H1 (cell line): ENCODE data around the gene TMSB10. TPM values are rescaled to one million over a fixed set of nuclear protein-coding genes. Genes with fewer than 3 reads are reported as not detected.

Experiments used
- CTCF ChIA-PET: fragments of 300-600 bp; sonication (Branson Sonifier 250); formaldehyde crosslinking; loops from one replicate; lab custom pipeline; 2021; ENCODE audit not compliant: partially characterized antibody; lab: Charles Lee
- POLR2A ChIA-PET: fragments of 300-600 bp; sonication (Branson Sonifier 250); formaldehyde crosslinking; loops from one replicate; lab custom pipeline; 2021; ENCODE audit warnings: inconsistent platforms; ENCODE audit not compliant: partially characterized antibody; lab: Charles Lee
- DNase-seq, 2 experiments: peaks; one replicate each; pipeline versions ENCODE4 v3.0.0 to v3.0.0-alpha.2; 2010 to 2022; ENCODE audit warnings: low spot score in 2 of 2, low read depth in 1 of 2, mixed read lengths in 1 of 2
- FAIRE-seq: peaks from 2 replicates; lab custom pipeline; 2011; peaks lifted over from hg19 to GRCh38; lab: Jason Lieb, UNC
- H2AFZ ChIP-seq: 2 replicates; pipeline ENCODE4 v1.8.1; 2012; ENCODE audit warnings: low read length, inconsistent platforms
- H2AK5ac ChIP-seq: 2 replicates; pipeline ENCODE4 v1.6.1; 2013; ENCODE audit warnings: low read depth, low read length
- H2BK120ac ChIP-seq: replicated peaks from 2 replicates; pipeline ENCODE3; 2013; ENCODE audit warnings: low read depth, low read length, inconsistent platforms
- H2BK12ac ChIP-seq: 2 replicates; pipeline ENCODE4 v1.6.1; 2013; ENCODE audit warnings: low read depth, low read length
- H2BK15ac ChIP-seq: 2 replicates; pipeline ENCODE4 v1.6.1; 2013; ENCODE audit warnings: low read length
- H2BK20ac ChIP-seq: 2 replicates; pipeline ENCODE4 v1.6.1; 2013; ENCODE audit warnings: low read length
- H2BK5ac ChIP-seq: 2 replicates; pipeline ENCODE4 v1.6.1; 2013; ENCODE audit warnings: low read depth, low read length
- H3K14ac ChIP-seq: 2 replicates; pipeline ENCODE4 v1.6.1; 2013; ENCODE audit warnings: inconsistent platforms; ENCODE audit not compliant: insufficient read length
- H3K18ac ChIP-seq: 2 replicates; pipeline ENCODE4 v1.6.1; 2013; ENCODE audit warnings: low read length; ENCODE audit errors: extremely low read depth
- H3K23ac ChIP-seq: 2 replicates; pipeline ENCODE4 v1.6.1; 2013; ENCODE audit warnings: inconsistent platforms; ENCODE audit not compliant: insufficient read length
- H3K23me2 ChIP-seq: 2 replicates; pipeline ENCODE4 v1.6.1; 2013; ENCODE audit warnings: low read depth, low read length
- H3K27ac ChIP-seq: 2 replicates; pipeline ENCODE4 v1.6.1; 2011; ENCODE audit warnings: low read depth, low read length, inconsistent platforms
- H3K27me3 ChIP-seq, 4 experiments: replicated peaks in 1 of 4; 1 replicate in 1 of 4; 2 replicates in 3 of 4; pipeline versions ENCODE4 v1.6.1 to v1.8.1; 2011 to 2013; ENCODE audit warnings: low read length in 3 of 4, mild to moderate bottlenecking in 3 of 4, inconsistent platforms in 2 of 4, mixed read lengths in 2 of 4, moderate library complexity in 1 of 4; ENCODE audit not compliant: control insufficient read depth in 3 of 4, insufficient read depth in 3 of 4; ENCODE audit errors: extremely low read depth in 1 of 4
- H3K36me3 ChIP-seq, 4 experiments: 2 replicates each; pipeline versions ENCODE4 v1.6.1 to v1.8.1; 2011 to 2013; ENCODE audit warnings: mild to moderate bottlenecking in 4 of 4, low read length in 3 of 4, moderate library complexity in 2 of 4, control low read depth in 1 of 4, inconsistent platforms in 1 of 4; ENCODE audit not compliant: insufficient read depth in 4 of 4, control insufficient read depth in 2 of 4
- H3K4ac ChIP-seq: replicated peaks from 2 replicates; pipeline ENCODE3; 2013; ENCODE audit warnings: low read length, low read depth, mixed read lengths, inconsistent platforms; ENCODE audit not compliant: insufficient read length
- H3K4me1 ChIP-seq, 4 experiments: replicated peaks in 1 of 4; 1 replicate in 1 of 4; 2 replicates in 3 of 4; pipeline versions ENCODE4 v1.6.1 to v1.8.1; 2011 to 2013; ENCODE audit warnings: low read length in 3 of 4, inconsistent platforms in 2 of 4, mixed read lengths in 1 of 4; ENCODE audit not compliant: insufficient read depth in 4 of 4, control insufficient read depth in 3 of 4
- H3K4me2 ChIP-seq, 2 experiments: 2 replicates each; pipeline versions ENCODE4 v1.6.1 to v1.8.1; 2011 to 2013; ENCODE audit warnings: low read depth in 2 of 2, low read length in 2 of 2, control low read depth in 1 of 2, inconsistent platforms in 1 of 2, mild to moderate bottlenecking in 1 of 2; ENCODE audit not compliant: insufficient read depth in 1 of 2
- H3K4me3 ChIP-seq, 4 experiments: fragments of 200-600, 300-600 bp in 1 of 4; sonication (generic), shearing (Covaris generic), sonication (Bioruptor Twin) in 1 of 4; 2 replicates each; pipeline versions ENCODE4 v1.5.1 to v1.8.1; 2011 to 2016; ENCODE audit warnings: low read length in 4 of 4, low read depth in 3 of 4, control low read depth in 2 of 4, inconsistent platforms in 2 of 4, mild to moderate bottlenecking in 2 of 4, mixed read lengths in 1 of 4, moderate library complexity in 1 of 4; ENCODE audit not compliant: insufficient read depth in 2 of 4; ENCODE audit errors: extremely low read depth in 1 of 4
- H3K56ac ChIP-seq: replicated peaks from 2 replicates; pipeline ENCODE3; 2013; ENCODE audit warnings: low read depth, mild to moderate bottlenecking, mixed read lengths, low read length, inconsistent platforms; ENCODE audit not compliant: insufficient read length
- H3K79me1 ChIP-seq: 2 replicates; pipeline ENCODE4 v1.6.1; 2013; ENCODE audit warnings: low read depth, low read length, control low read depth
- H3K79me2 ChIP-seq, 2 experiments: 2 replicates each; pipeline versions ENCODE4 v1.6.1 to v1.8.1; 2012 to 2013; ENCODE audit warnings: low read length in 2 of 2, mild to moderate bottlenecking in 2 of 2, inconsistent platforms in 1 of 2; ENCODE audit not compliant: insufficient read depth in 2 of 2, control insufficient read depth in 1 of 2
- H3K9ac ChIP-seq, 4 experiments: replicated peaks in 1 of 4; 1 replicate in 1 of 4; 2 replicates in 3 of 4; pipeline versions ENCODE4 v1.6.1 to v1.8.1; 2011 to 2013; ENCODE audit warnings: low read depth in 3 of 4, low read length in 3 of 4, control low read depth in 2 of 4, mild to moderate bottlenecking in 2 of 4, moderate library complexity in 2 of 4, inconsistent platforms in 1 of 4; ENCODE audit errors: extremely low read depth in 1 of 4
- H3K9me3 ChIP-seq, 2 experiments: 2 replicates each; pipeline versions ENCODE4 v1.6.1 to v1.8.1; 2012 to 2013; ENCODE audit warnings: mild to moderate bottlenecking in 2 of 2, moderate library complexity in 2 of 2, control low read depth in 1 of 2, inconsistent platforms in 1 of 2, low read depth in 1 of 2, low read length in 1 of 2, mixed read lengths in 1 of 2; ENCODE audit not compliant: insufficient read depth in 2 of 2
- H4K20me1 ChIP-seq, 2 experiments: replicated peaks in 1 of 2; 2 replicates each; pipeline versions ENCODE3 to v1.8.1; 2011 to 2013; ENCODE audit warnings: inconsistent platforms in 2 of 2, low read length in 2 of 2, mild to moderate bottlenecking in 1 of 2; ENCODE audit not compliant: insufficient read depth in 2 of 2, control insufficient read depth in 1 of 2
- H4K5ac ChIP-seq: 2 replicates; pipeline ENCODE4 v1.6.1; 2013; ENCODE audit warnings: low read length, low read depth, mixed read lengths, inconsistent platforms; ENCODE audit not compliant: insufficient read length
- H4K8ac ChIP-seq: 2 replicates; pipeline ENCODE4 v1.8.0; 2013; ENCODE audit warnings: mild to moderate bottlenecking, moderate library complexity, low read length, inconsistent platforms; ENCODE audit not compliant: insufficient read depth; ENCODE audit errors: extremely low read depth
- H4K91ac ChIP-seq: replicated peaks from 2 replicates; pipeline ENCODE3; 2013; ENCODE audit warnings: low read length, mixed read lengths, inconsistent platforms; ENCODE audit not compliant: insufficient read length
- SUZ12 ChIP-seq: fragments of 200-600 bp; sonication (generic); IDR thresholded peaks from 2 replicates; pipeline ENCODE4 v1.6.1; 2012; ENCODE audit warnings: mild to moderate bottlenecking, inconsistent platforms, low read length, moderate library complexity, mixed read lengths
- WGBS, 2 experiments: shearing (Covaris generic) in 1 of 2; methylation state at CpG; one replicate each; pipeline versions ENCODE4 v1.1.6 to v1.1.7; 2013 to 2015; ENCODE audit warnings: low lambda C conversion rate in 2 of 2, mixed read lengths in 2 of 2, inconsistent platforms in 1 of 2, low coverage in 1 of 2, missing lambda C conversion rate in 1 of 2; ENCODE audit not compliant: insufficient replicate concordance in 2 of 2, insufficient coverage in 1 of 2, insufficient read length in 1 of 2; ENCODE audit errors: extremely low coverage in 1 of 2, missing lambda C conversion rate in 1 of 2; 5-methylcytosine and 5-hydroxymethylcytosine counted together
- polyA plus RNA-seq, 7 experiments: library from polyadenylated mRNA; depleted of rRNA in 3 of 7; stranded (reverse) in 5 of 7; unstranded in 2 of 7; fragments of >200 nt in 5 of 7; fragments of 200-250 nt in 2 of 7; gene quantifications; 1 replicate in 5 of 7; 2 replicates in 1 of 7; 4 replicates in 1 of 7; pipeline versions ENCODE4 v1.2.1 to v1.2.3, GENCODE V29; 2011 to 2013; ENCODE audit warnings: missing spikeins in 2 of 7, mixed read lengths in 2 of 7
- total RNA-seq: library from RNA; stranded (reverse); fragmentation: NEBNext Ultra II Directional; extraction: Animal tissue kit (Norgen Biotek cat#: 25700); gene quantifications from 2 replicates; pipeline ENCODE4 v1.2.1, GENCODE V29; 2021

TMSB10 gene
- total and polyA plus RNA-seq, 2 of the 8 experiments (the other 6 are each of a cell fraction or from before 2014, with no cell fraction given) = 593 to 1,075 TPM

GRCh38 chr2:84876369-84876768 is 29.1 kb upstream of the TMSB10 start:
- TF ChIP-seq SUZ12 = no peak
- Histone ChIP-seq H3K56ac (no peak overlapping the region), H4K5ac (no peak overlapping the region), H2AFZ (no peak overlapping the region), H3K4ac (no peak overlapping the region), H3K4me1 (peaks cover 0 to 2% (median under 1%) of the 10 kb centered on the region in 4 experiments; a peak in 3 of 7 replicates), H3K9me3 (no peaks in the 10 kb centered on the region), H2BK5ac (no peak overlapping the region), H3K27me3 (peaks cover 12 to 34% (median 31%) of the 10 kb centered on the region in 4 experiments), H2BK15ac (no peak overlapping the region), H2BK20ac (no peak overlapping the region), H3K18ac (no peak overlapping the region), H3K79me1 (no peaks in the 10 kb centered on the region; the same call in 1 of the 2 replicates), H3K4me2 (no peak overlapping the region), H4K8ac (no peak overlapping the region), H3K14ac (no peak overlapping the region), H4K20me1 (peaks cover 0 to 5% of the 10 kb centered on the region in 2 experiments), H4K91ac (no peak overlapping the region), H2AK5ac (no peak overlapping the region), H3K4me3 (no peak overlapping the region), H3K27ac (no peak overlapping the region), H3K23me2 (peaks cover 14% of the 10 kb centered on the region), H2BK12ac (no peak overlapping the region), H3K9ac (no peak overlapping the region), H2BK120ac (no peak overlapping the region), H3K23ac (no peak overlapping the region), H3K79me2 (no peaks in the 10 kb centered on the region), H3K36me3 (no peaks in the 10 kb centered on the region)
- DNase-seq = no peak
- CTCF ChIA-PET = interaction anchor here (0.9 to 1.8 kb wide), 7 partner anchors 13 to 379 kb away, joined by 3 to 6 read pairs (median 4); no protein-coding TSS in a partner anchor
- POLR2A ChIA-PET = no interaction called here
- no peak for FAIRE-seq
- WGBS, 2 experiments = 94% methylated on average over 3 of the region's 3 CpGs; no CpG with 5 or more reads in 1 of the 2 experiments
